ENCODE data around the gene MRPL24. TPM values are rescaled to one million over a fixed set of nuclear protein-coding genes. Genes with fewer than 3 reads are reported as not detected.

Gene MRPL24
- total RNA-seq, 2 donors from 2014 or later: 45.9 to 67.8 TPM

- Mint-ChIP-seq H3K4me1 (ENCODE audit: low read depth) (peaks cover 37% of the 10 kb centered on the region), H3K36me3 (ENCODE audit: insufficient read depth in 2 of 2) (no peaks in the 10 kb centered on the region), H3K9me3 (no peaks in the 10 kb centered on the region), H3K27me3 (ENCODE audit: low read depth) (peaks cover 54% of the 10 kb centered on the region), H3K4me3 (peak overlapping the region; percentile 67 to 70), H3K27ac (no peak overlapping the region)
- DNase-seq (peak; percentile 86), ATAC-seq (replicated peaks in 1 of 2) (peak; percentile 94 to 97)
Observed at GRCh38 chr1:156689035-156689952, 51.6 kb downstream of the MRPL24 start.

Other genes with a start within 250 kb of the MRPL24 start
- gene MEF2D, start 240.3 kb downstream of the MRPL24 start, total RNA-seq: 10 to 100 TPM; 73.3 to 86.8 TPM
- 10 to 100 TPM; 13.6 to 22.5 TPM for gene IQGAP3, start 168.5 kb downstream of the MRPL24 start, total RNA-seq
- 10 to 100 TPM; 14.7 to 17.4 TPM for gene TTC24, start 161.4 kb downstream of the MRPL24 start, total RNA-seq
- 10 to 100 TPM; 48.3 to 57.3 TPM for gene NAXE, start 149.3 kb downstream of the MRPL24 start, total RNA-seq
- 10 to 100 TPM; 25.6 to 31.6 TPM for gene GPATCH4, start 139.6 kb downstream of the MRPL24 start, total RNA-seq
- gene HAPLN2, start 121.7 kb downstream of the MRPL24 start, total RNA-seq: under 1 TPM; 0.22 to 1.00 TPM
- under 1 TPM in 1 of 2 donors, not detected in 1; 0.10 TPM for gene BCAN, start 99.0 kb downstream of the MRPL24 start, total RNA-seq
- under 1 TPM in 1 of 2 donors, not detected in 1; 0.05 TPM for gene NES, start 63.7 kb downstream of the MRPL24 start, total RNA-seq
- 1 to 10 TPM; 2.5 TPM for gene CRABP2, start 35.5 kb downstream of the MRPL24 start, total RNA-seq
- gene METTL25B, start 12.6 kb downstream of the MRPL24 start, total RNA-seq: 100 to 1,000 TPM in 1 of 2 donors, 10 to 100 TPM in 1; 90.5 to 100 TPM
- 10 to 100 TPM; 36.3 to 37.1 TPM for gene ISG20L2, start 12.3 kb downstream of the MRPL24 start, total RNA-seq
- gene HDGF, start 10.6 kb upstream of the MRPL24 start, total RNA-seq: 100 to 1,000 TPM; 185 to 217 TPM
- gene PRCC, start 26.4 kb upstream of the MRPL24 start, total RNA-seq: 10 to 100 TPM; 67.7 to 84.4 TPM
- 100 to 1,000 TPM; 221 to 246 TPM for gene SH2D2A, start 75.8 kb upstream of the MRPL24 start, total RNA-seq
- under 1 TPM; 0.17 to 0.30 TPM for gene INSRR, start 118.0 kb upstream of the MRPL24 start, total RNA-seq
- gene NTRK1, start 119.8 kb upstream of the MRPL24 start, total RNA-seq: 10 to 100 TPM; 16.8 to 21.4 TPM
- gene PEAR1, start 152.6 kb upstream of the MRPL24 start, total RNA-seq: under 1 TPM in 1 of 2 donors, not detected in 1; 0.07 TPM
- not detected for gene LRRC71, start 179.5 kb upstream of the MRPL24 start, total RNA-seq

All from activated T-cell treated with anti-CD3 and anti-CD28 coated beads, Interleukin-2, amount 50 U/mL, for 72 hours (primary cell).